Mesendoderm (in vitro differentiated cells): ENCODE measurements around the gene IPO11.

Experiments used
- DNase-seq: peaks from one replicate; pipeline ENCODE4 v3.0.0; 2013
- H2AK5ac ChIP-seq: 2 replicates; pipeline ENCODE4 v1.6.1; 2013; ENCODE audit warnings: low read length, inconsistent platforms
- H2BK120ac ChIP-seq: 2 replicates; pipeline ENCODE4 v1.6.1; 2013; ENCODE audit warnings: low read depth, mild to moderate bottlenecking, low read length, moderate library complexity, mixed read lengths
- H2BK15ac ChIP-seq: replicated peaks from 2 replicates; pipeline ENCODE4 v1.6.1; 2013; ENCODE audit warnings: low read depth, mild to moderate bottlenecking, moderate library complexity
- H2BK5ac ChIP-seq: 2 replicates; pipeline ENCODE4 v1.6.1; 2013; ENCODE audit warnings: low read length, inconsistent platforms
- H3K18ac ChIP-seq: 2 replicates; pipeline ENCODE4 v1.6.1; 2013; ENCODE audit warnings: mild to moderate bottlenecking, low read length, mixed read lengths
- H3K23ac ChIP-seq: one replicate; pipeline ENCODE4 v1.6.1; 2013; ENCODE audit warnings: low read length
- H3K27ac ChIP-seq: 2 replicates; pipeline ENCODE4 v1.5.1; 2013; ENCODE audit warnings: low read depth, mild to moderate bottlenecking, inconsistent platforms, low read length, moderate library complexity
- H3K27me3 ChIP-seq: 2 replicates; pipeline ENCODE4 v1.6.1; 2013; ENCODE audit warnings: low read length, control low read depth, mild to moderate bottlenecking, inconsistent platforms; ENCODE audit not compliant: insufficient read depth, poor library complexity
- H3K36me3 ChIP-seq: 2 replicates; pipeline ENCODE4 v1.6.1; 2013; ENCODE audit warnings: low read length, inconsistent platforms; ENCODE audit not compliant: control insufficient read depth, insufficient read depth
- H3K4ac ChIP-seq: one replicate; pipeline ENCODE4 v1.6.1; 2013; ENCODE audit warnings: low read depth, mild to moderate bottlenecking, low read length, moderate library complexity
- H3K4me1 ChIP-seq: 2 replicates; pipeline ENCODE4 v1.6.1; 2013; ENCODE audit warnings: low read depth, low read length, inconsistent platforms; ENCODE audit not compliant: control insufficient read depth
- H3K4me2 ChIP-seq: 2 replicates; pipeline ENCODE4 v1.6.1; 2013; ENCODE audit warnings: low read length
- H3K4me3 ChIP-seq: 2 replicates; pipeline ENCODE4 v1.5.1; 2013; ENCODE audit warnings: mild to moderate bottlenecking, low read length
- H3K56ac ChIP-seq: one replicate; pipeline ENCODE4 v1.6.1; 2013; ENCODE audit warnings: low read length
- H3K79me1 ChIP-seq: 2 replicates; pipeline ENCODE4 v1.6.1; 2013; ENCODE audit warnings: low read length, inconsistent platforms
- H3K79me2 ChIP-seq: 2 replicates; pipeline ENCODE4 v1.6.1; 2013; ENCODE audit warnings: mild to moderate bottlenecking, low read length; ENCODE audit not compliant: control insufficient read depth, insufficient read depth
- H3K9ac ChIP-seq: 2 replicates; pipeline ENCODE4 v1.6.1; 2013; ENCODE audit warnings: low read length, inconsistent platforms
- H4K5ac ChIP-seq: one replicate; pipeline ENCODE4 v1.6.1; 2013; ENCODE audit warnings: low read length
- H4K8ac ChIP-seq: one replicate; pipeline ENCODE4 v1.6.1; 2013; ENCODE audit warnings: low read depth, mild to moderate bottlenecking, control low read depth, low read length, moderate library complexity
- WGBS: extraction: QIAGEN DNeasy Blood & Tissue Kit; methylation state at CpG from one replicate; pipeline ENCODE4 v1.1.7; 2013; ENCODE audit warnings: low lambda C conversion rate, missing lambda C conversion rate; ENCODE audit not compliant: insufficient coverage; ENCODE audit errors: extremely low coverage; 5-methylcytosine and 5-hydroxymethylcytosine counted together

The IPO11 gene

GRCh38 chr5:62607615-62608014 is 195.1 kb downstream of the IPO11 start:
- Histone ChIP-seq H4K5ac (no peak overlapping the region), H3K79me2 (no peaks in the 10 kb centered on the region), H3K4ac (no peak overlapping the region), H2AK5ac (no peak overlapping the region), H3K27ac (no peak overlapping the region), H2BK5ac (no peak overlapping the region), H3K4me3 (no peak overlapping the region), H3K4me1 (no peaks in the 10 kb centered on the region), H3K79me1 (no peaks in the 10 kb centered on the region), H3K18ac (no peak overlapping the region), H2BK120ac (no peak overlapping the region), H3K27me3 (no peaks in the 10 kb centered on the region), H3K23ac (no peak overlapping the region), H3K56ac (no peak overlapping the region), H3K4me2 (no peak overlapping the region), H2BK15ac (no peak overlapping the region), H4K8ac (no peak overlapping the region), H3K36me3 (no peaks in the 10 kb centered on the region), H3K9ac (no peak overlapping the region)
- no peak for DNase-seq
- no CpG with 5 or more reads among the region's 4 CpGs for WGBS

- no peaks in the 10 kb centered on the region for H3K79me2 ChIP-seq
- no CpG with 5 or more reads among the region's 7 CpGs for WGBS
- no peak overlapping the region for H3K9ac ChIP-seq
- no peak overlapping the region for H3K18ac ChIP-seq
- H2BK5ac ChIP-seq = no peak overlapping the region
- no peak overlapping the region for H3K4ac ChIP-seq
- H3K79me1 ChIP-seq = no peaks in the 10 kb centered on the region
- H3K27ac ChIP-seq = no peak overlapping the region
- no peak overlapping the region for H3K56ac ChIP-seq
- H3K36me3 ChIP-seq = no peaks in the 10 kb centered on the region
- no peak overlapping the region for H4K8ac ChIP-seq
- no peak overlapping the region for H2BK120ac ChIP-seq
- no peaks in the 10 kb centered on the region for H3K4me1 ChIP-seq
- DNase-seq = no peak
- no peak overlapping the region for H3K4me3 ChIP-seq
- H3K23ac ChIP-seq = no peak overlapping the region
- H2AK5ac ChIP-seq = no peak overlapping the region
- H2BK15ac ChIP-seq = no peak overlapping the region
- no peak overlapping the region for H4K5ac ChIP-seq
- H3K4me2 ChIP-seq = no peak overlapping the region
- no peaks in the 10 kb centered on the region for H3K27me3 ChIP-seq
Measured at GRCh38 chr5:62608529-62609511, 196.3 kb downstream of the IPO11 start.

GRCh38 chr5:62614355-62614754 is 201.8 kb downstream of the IPO11 start:
- no peak overlapping the region for H3K4me3 ChIP-seq
- H3K36me3 ChIP-seq = no peaks in the 10 kb centered on the region
- WGBS = no CpG with 5 or more reads among the region's 8 CpGs
- no peak overlapping the region for H2AK5ac ChIP-seq
- peak; percentile 55 for DNase-seq
- no peak overlapping the region for H3K4me2 ChIP-seq
- H3K9ac ChIP-seq = no peak overlapping the region
- no peak overlapping the region for H2BK15ac ChIP-seq
- no peak overlapping the region for H3K18ac ChIP-seq
- no peak overlapping the region for H4K5ac ChIP-seq
- H3K23ac ChIP-seq = no peak overlapping the region
- H3K56ac ChIP-seq = no peak overlapping the region
- H3K27me3 ChIP-seq = no peaks in the 10 kb centered on the region
- H3K27ac ChIP-seq = no peak overlapping the region
- H3K79me2 ChIP-seq = no peaks in the 10 kb centered on the region
- H3K4me1 ChIP-seq = no peaks in the 10 kb centered on the region
- H4K8ac ChIP-seq = no peak overlapping the region
- H3K4ac ChIP-seq = no peak overlapping the region
- H2BK5ac ChIP-seq = no peak overlapping the region
- no peak overlapping the region for H2BK120ac ChIP-seq
- H3K79me1 ChIP-seq = no peaks in the 10 kb centered on the region

GRCh38 chr5:62616615-62617277 is 204.2 kb downstream of the IPO11 start:
- H3K4me1 ChIP-seq = no peaks in the 10 kb centered on the region

GRCh38 chr5:62617943-62618342 is 205.4 kb downstream of the IPO11 start:
- Histone ChIP-seq H3K36me3 (no peaks in the 10 kb centered on the region), H4K8ac (no peak overlapping the region), H2BK5ac (no peak overlapping the region), H3K4me1 (no peaks in the 10 kb centered on the region), H3K23ac (no peak overlapping the region), H3K18ac (no peak overlapping the region), H3K27ac (no peak overlapping the region), H3K4ac (no peak overlapping the region), H3K56ac (no peak overlapping the region), H3K4me3 (no peak overlapping the region), H2BK120ac (no peak overlapping the region), H3K79me1 (no peaks in the 10 kb centered on the region), H2AK5ac (no peak overlapping the region), H3K27me3 (no peaks in the 10 kb centered on the region), H3K4me2 (no peak overlapping the region), H3K79me2 (no peaks in the 10 kb centered on the region), H4K5ac (no peak overlapping the region), H3K9ac (no peak overlapping the region), H2BK15ac (no peak overlapping the region)
- no peak for DNase-seq

More at GRCh38 chr5:62616615-62617277, 204.2 kb downstream of the IPO11 start:
- WGBS = no CpG with 5 or more reads among the region's 2 CpGs
- Histone ChIP-seq H4K8ac (no peak overlapping the region), H2BK15ac (no peak overlapping the region), H3K36me3 (no peaks in the 10 kb centered on the region), H2BK120ac (no peak overlapping the region), H3K56ac (no peak overlapping the region), H3K4ac (no peak overlapping the region), H3K9ac (no peak overlapping the region), H3K18ac (no peak overlapping the region), H3K79me2 (no peaks in the 10 kb centered on the region), H3K79me1 (no peaks in the 10 kb centered on the region), H4K5ac (no peak overlapping the region), H3K4me2 (no peak overlapping the region), H3K27ac (no peak overlapping the region), H2AK5ac (no peak overlapping the region), H3K27me3 (no peaks in the 10 kb centered on the region), H3K23ac (no peak overlapping the region), H3K4me3 (no peak overlapping the region), H2BK5ac (no peak overlapping the region)
- DNase-seq = no peak
